NCI-H146 treated with DMSO at 0.1 percent for 48 hours (cell line): ENCODE data around the gene HABP4.

ENCODE experiments used
- DNase-seq: peaks from one replicate; lab custom pipeline; 2025; ENCODE audit not compliant: unreplicated experiment; lab: John Stamatoyannopoulos, UW

Gene HABP4

DNA sequence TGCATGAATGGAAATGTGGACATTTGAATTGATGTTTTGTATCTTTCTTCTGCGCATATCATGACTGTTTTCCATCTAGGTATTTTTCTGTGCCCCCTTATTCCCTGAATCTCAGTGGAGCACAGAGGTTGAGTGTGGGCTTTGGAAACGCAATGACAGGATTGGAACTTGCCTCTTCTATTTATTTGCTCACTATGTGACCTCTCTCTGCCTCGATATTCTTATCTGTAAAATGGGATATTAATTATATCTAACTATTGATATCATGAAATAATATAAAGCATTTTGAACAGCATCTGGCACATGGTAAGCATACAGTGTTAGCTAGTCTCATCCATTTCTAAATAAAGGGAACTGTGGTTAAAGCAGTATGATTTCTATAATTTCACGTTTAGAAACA is 26.0 kb downstream of the HABP4 start:
- no peak for DNase-seq

DNA sequence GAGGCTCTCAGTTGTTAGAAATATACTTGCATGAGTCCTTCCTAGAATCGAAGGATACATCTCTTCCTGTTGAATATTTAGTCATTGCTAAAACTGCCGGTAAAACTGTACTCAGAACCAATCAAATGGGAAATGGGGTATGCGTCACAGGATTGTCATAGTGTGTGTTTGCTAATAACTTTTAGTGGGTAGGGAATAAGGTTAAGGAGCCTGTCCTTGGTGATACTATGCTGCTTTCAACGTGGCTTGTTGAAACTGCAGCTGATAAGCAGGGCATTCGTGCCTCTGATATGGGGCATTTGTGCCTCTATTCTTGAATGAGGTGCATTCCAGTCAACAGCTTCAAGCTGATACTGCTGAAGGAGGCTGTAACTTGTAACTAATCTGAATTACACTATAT is 26.6 kb downstream of the HABP4 start:
- DNase-seq, result no peak

DNA sequence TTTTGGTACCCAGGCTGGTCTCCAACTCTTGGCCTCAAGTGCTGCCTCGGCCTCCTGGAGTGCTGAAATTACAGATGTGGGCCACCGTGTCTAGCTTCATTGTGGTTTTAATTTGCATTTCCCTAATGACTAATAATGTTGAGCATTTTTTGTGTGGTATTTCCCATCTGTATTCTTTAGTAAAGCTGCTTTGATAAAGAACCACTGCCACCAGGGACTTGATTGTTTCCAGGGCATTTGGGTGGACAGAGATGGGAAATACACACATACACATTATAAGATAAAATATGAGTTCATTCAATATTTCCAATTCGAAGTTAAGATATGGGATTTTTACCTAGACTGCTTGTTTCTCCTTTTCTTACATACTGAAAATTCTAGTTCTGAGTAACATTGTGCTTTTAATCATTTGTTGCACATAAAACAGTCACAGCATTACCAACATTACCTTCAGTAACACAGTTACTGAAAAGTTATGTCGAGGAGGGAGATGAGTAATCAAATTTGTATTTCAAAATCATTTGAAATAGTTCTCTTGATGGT is 28.9 kb downstream of the HABP4 start:
- no peak for DNase-seq

DNA sequence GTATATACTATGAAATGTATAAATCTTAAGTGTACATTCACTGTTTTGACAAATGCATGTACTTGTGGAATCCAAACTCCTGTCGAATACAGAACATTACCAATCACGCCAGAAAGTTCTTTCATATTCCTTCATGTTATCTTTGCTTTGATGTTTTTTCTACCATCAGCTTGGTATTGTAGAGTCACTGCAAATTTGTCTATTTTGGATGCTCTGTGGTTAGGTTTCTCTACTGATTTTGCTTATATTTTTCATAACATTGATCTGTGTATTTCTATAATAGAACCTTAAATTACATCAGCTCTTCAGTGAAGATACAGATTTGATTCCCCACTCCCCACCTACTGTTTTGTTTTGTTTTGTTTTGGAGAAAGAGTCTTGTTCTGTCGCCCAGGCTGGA is 30.8 kb downstream of the HABP4 start:
- no peak for DNase-seq

DNA sequence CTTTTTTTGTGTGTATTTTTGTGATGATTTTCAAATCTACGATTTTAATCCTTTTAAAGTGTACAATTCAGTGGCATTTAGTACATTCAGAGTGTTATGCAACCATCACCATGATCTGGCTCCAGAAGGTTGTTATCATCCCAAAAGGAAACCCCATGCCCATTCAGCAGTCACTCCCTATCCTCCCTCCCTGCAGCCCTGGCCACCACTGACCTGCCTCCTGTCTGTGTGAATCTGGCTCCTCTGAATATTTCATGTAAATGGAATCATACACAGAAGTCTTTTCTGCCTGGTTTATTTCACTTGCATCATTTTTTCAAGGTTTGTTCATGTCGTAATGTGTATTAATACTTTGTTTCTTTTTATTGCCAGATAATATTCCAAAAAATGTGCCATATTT is 32.5 kb downstream of the HABP4 start:
- DNase-seq, result no peak

DNA sequence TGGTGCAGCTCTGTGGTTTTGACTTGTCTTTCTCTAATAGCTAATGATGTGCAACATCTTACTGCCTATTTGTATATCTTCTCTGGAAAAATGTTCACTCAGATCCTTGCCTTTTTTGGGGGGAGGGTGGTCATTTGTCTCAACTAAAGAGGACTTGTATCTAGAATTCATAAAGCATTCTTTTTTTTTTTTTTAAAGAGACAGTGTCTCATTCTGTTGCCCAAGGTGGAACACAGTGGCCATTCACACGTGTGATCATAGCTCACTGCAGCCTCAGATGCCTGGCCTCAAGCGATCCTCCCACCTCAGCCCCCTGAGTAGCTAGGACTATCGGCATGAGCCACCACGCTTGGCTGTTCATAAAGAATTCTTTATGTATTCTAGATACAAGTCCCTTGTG is 33.2 kb downstream of the HABP4 start:
- DNase-seq, result no peak

DNA sequence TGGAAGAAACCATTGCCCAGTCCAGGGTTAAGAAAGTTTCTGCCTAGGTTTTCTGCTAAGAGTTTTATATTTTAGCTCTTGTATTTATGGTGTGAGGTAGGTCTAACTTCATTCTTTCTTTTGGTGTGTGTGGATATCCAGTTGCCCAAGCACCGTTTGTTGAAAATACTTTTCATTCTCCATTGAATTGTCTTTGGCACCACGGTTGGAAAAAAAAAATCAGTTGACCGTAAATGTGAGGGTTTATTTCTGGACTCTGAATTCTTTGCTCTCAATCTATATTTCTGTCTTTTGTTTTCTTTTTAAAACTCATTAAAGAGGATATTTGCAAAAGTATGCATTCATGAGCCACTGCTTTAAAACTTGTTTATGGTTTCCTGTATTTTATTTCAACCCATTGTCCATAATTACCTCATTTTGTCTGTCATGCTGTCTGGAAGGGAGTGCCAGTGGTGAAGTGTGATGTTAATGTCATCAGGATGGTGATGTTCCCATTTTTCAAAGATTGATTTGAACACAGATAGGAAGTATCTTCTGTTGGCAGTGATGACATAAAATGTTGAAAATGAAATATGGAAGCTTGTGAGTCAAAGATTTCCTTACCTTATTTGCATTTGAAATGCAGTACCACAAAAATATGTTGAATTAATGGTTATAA is 33.9 kb downstream of the HABP4 start:
- no peak for DNase-seq

DNA sequence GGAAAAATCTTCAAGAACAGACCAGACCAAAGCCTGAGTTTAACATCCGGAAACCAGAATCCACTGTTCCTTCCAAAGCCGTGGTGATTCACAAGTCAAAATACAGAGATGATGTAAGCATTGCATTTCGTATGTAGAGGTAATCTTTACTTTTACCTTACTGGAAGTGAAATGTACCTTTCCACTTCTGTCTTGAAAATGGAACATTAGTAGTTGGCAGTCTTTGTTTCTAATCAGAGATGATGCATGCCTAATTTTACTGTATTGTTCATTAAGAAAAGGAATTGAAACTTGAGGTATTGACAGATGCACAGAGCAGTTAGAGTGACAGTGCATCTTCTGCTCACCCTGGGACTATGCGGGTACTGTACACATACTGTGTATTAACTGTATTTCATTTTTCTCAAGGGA is 34.6 kb downstream of the HABP4 start:
- DNase-seq, result no peak

DNA sequence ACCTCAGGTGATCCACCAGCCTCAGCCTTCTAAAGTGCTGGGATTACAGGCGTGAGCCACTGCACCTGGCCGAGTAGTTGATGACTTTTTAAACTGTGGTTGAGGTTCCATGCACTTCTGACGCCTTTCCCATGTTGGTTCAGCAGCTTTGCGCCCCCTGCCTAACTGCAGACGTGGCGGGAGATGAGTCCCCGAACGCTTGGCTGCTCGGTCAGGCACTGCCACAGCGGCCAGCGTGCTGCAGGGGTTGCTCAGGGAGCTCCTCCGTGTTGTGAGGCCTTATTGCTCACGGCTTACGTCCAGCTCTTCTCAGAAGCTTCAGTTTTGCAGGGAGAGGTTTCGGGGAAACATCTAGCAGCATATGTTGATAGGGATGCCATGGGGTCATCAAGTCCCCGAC is 35.3 kb downstream of the HABP4 start:
- no peak for DNase-seq

DNA sequence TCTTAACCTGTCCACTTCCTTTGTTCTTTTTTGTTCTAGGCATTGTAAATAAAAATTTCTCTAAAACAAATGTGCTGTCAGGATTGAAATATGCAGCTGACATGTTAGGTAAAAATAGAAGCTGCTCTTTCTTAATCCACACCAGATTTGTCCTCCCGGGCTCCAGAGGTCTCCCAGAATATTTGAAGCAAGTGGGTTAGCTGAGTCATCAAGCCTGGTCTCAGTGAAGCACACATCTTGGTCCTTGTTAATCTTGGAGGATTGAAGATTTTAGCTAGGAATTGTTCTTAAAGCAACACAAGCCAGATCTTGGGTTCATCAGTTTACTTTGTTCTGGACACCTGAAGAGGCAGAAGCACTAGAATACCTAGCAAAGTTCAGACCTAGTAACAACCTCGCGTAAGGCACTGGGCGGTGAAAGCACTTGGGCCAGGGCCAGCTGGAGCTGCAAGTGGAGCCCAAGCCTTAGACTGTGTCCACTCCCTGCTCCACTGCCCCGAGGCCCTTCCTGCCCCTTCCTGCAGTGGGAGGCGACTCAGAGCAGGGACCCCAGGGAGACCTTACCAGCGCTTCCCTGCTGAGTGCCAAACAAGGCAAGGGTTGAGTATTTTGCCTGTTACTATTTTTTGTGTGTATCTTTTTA is 36.5 kb downstream of the HABP4 start:
- no peak for DNase-seq

DNA sequence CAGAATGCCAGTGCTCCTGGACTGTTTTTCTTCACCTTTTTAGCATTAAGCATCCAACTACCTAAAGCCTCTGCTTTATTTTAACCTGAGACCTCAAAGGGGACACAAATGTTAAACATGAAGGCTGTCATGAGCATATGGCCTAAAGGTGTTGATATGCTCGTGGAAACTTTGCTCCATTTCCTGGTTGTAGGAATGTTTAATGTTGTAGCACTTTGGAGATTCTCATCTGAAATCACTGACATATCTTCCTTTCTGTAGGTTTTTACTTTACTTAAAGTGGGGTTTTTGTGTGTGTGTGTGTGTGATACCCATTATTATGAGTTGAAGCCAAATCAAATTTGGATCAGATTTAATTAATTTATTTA is 37.0 kb downstream of the HABP4 start:
- DNase-seq, result no peak

DNA sequence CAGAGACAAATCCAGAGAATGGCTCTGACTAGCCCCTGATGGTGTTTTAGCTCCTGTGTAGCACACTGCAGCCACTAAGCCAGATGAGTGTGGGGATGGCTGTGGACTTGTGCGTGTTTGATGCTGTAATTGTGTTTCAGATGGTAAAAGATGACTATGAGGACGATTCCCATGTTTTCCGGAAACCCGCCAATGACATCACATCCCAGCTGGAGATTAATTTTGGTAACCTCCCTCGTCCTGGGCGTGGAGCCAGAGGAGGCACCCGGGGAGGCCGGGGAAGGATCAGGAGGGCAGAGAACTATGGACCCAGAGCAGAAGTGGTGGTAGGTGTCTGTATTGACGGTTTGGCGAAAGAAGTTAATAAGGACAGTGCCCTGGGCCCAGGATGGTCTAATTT is 38.0 kb downstream of the HABP4 start:
- DNase-seq, result no peak

DNA sequence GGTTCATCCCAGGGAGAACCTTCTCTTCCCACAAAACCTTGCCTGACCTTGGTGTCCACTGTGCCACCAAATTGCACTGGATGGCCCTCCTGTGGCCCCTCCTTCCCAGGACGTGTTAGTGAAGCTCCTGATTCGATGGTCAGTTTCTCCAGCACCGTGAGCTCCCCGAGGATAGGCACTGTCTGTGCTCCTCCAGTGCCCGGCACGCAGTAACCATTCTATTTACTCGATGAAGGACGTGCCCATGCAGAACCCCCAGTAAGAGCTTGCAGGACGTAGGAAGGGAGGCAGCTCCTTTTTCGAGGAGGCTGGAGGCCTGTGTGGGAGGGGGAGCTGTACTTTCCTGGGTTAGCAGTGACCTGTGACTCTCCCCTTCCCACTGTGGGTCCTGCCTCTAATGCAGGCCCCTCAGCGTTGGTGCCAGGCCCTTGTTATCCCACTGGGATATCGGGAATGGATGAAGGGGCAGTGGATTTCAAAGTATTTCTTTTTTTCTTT is 39.6 kb downstream of the HABP4 start:
- DNase-seq, result no peak

DNA sequence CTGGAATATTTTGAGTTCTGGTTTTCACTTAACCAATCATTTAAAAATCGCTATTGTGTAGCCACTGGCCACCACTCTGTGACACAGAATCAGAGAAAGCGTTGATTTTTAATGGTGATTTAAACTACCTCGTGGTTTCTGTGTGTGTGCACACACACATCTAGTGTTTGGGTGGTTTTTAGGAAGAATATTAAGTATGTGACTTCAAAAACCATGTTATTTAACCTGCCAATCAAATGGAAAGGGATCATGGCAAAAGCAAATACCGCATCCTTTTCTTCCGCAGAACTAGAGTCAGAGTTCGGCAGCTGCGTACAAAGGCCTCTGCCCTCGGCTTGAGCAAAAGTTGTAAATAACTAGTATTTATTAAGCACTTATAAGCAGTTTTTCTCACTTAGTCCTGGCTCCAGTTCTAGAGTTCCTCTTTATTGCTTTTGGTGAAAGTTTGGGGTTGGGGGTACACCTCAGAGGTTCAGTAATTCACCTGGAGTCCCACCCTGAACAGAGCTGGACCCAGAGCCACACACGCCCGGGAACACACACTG is 40.6 kb downstream of the HABP4 start:
- no peak for DNase-seq

DNA sequence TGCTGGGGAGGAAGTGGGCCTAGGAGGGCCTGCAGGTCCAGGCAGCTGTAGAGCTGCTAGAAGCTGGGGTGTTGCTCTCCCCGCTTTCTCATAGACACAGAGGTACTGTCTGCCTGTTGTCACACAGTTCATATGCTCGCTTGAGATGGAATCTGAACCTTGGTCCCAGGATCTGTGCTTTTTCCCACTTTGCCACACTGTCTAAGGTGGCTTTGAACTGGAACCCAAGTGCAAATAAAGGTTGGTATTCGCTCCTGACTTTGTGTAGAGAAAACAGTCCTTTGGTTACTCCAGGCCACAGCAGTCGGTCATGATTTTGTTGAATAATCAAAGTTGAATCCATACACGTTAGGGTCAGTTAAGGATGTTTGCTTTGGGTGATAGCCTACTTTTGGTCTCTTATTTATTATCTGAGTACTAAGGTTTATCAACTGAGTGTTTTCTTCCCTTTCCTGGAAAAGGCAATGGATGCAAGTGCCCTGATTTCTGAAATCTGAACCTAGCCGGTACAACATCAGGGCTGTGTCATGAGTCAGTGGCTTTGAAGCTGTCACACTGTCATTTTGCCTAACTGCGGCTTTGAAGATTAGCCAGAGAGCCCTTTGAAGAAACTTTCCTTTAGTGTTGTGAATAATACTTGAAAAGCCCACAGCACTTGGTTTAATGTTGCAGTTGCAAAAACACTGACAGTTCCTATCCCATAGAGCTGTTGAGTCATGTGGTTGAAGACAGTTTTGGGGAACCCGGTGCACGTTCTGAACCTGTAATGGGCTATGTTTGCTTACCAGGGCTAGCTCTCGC is 41.3 kb downstream of the HABP4 start:
- DNase-seq, result no peak

DNA sequence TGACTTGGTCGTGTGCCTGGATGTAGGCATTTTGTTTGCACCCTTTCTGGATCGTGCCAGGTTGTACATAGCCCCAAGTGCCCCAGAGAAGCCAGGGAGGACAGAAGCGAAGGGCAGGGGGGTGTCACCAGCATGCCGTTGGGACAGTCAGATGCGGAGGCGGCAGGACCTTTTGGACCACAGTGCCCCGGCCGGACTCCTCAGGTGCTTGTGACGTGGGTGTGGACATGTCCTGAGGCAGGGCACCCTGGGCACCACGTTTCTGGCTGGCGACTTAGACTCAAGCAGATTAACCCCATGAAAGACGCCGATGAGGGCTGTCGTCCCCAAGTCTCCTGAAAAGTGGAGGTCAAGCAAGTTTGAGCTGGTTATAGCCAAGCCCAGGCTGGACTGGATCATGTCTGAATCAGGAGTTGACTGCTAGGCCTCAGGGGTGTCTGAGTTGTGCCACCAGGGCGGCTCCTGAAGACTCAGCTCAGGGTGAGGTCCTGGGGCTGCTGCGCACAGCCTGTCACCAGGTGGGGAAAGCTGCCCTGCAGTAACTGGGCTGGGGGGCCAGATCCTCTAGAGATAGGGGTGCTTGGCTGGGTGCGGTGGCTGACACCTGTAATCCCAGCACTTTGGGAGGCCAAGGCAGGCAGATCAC is 42.0 kb downstream of the HABP4 start:
- DNase-seq, result no peak

DNA sequence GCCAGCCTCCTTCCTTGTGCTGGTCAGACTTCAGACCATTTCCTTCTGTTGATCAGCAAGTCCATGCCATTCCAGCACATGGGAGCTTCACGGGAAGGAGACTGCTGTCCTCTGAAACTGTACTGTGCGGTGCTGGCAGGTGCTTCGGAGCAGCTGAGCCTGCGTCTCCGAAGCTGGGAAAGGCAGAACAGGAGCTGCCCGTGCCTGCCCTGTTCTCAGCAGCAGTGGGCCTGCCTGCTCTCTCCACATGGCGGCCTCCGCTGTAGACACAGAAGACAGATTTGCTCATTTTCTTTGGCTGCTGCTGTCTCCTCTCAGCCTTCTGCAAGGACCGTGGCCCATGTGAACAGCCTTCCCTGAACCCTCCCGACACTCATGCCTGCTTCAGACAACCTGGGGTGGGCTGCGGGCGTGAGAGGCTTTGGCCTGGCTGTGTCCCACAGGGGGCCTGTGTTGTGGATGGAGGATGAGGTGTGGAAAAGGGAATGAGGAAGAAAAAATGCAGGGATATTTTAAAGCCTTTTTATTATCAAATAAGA is 43.1 kb downstream of the HABP4 start:
- DNase-seq, result no peak

DNA sequence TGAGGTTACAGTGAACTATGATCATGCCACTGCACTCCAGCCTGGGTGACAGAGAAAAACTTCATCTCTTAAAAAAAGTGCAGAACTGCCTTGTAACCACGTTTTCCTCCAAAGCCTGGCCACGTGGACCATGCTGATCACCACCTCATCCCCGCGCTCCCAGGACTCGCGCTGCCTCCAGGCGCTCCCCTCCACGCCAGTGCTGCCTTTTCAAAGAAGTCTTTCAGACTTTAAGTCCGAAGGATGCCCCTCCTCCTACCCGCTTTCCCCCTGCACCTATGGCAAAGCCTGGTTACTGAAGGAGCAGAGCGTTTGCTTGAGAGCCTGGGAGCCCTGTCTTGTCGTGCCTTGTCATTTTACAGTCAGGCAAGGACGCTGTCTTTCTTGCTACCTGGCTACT is 43.8 kb downstream of the HABP4 start:
- DNase-seq, result no peak

DNA sequence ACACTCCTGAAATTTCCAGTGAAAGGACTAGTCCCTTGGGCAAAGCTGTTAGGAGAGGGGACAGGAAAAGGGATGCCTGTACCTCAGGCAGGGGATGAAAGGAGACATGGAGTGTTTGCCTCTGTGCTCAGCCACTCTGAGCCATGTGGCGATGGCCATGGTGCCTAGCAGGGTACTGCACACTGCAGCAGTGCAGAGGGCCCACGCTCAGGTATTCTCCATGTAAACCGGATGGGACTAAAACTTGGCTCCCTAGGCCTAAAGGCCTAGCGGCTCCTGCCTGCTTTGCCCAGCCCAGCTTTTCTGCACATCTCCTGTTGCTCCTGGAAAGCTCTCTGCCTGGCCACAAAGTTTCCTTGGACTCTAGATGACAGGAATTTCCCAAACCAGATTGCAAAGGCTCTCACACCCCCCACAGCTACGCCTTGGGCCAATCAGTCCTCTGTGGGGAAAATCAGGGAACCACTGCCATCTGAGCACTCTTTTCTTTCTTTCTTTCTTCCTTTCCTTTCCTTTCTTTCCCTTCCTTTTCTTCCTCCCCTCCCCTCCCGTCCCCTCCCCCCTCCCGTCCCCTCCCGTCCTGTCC is 44.3 kb downstream of the HABP4 start:
- DNase-seq, result no peak

DNA sequence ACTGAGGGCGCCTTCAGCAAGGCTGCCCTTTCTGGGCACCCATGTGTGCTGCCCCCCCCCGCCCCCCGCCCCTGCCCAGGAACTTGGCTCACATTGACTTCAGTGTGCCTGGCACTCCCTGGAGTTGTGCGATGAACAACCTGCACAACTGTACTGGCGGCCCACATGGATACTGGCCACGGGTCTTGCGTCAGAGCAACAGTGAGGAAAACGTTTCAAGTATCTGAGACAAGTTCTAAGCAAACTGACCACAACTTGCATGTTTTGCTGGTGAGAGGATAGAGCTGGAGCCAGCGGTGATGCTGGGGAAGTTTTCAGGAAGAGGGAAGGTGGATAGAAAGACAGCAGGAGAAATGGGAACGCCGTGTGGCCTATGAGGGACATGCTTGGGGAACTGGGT is 45.4 kb downstream of the HABP4 start:
- no peak for DNase-seq
